ENCODE results near the gene STK25.
"Not testable (repeated sequence)": the region's sequence is repeated elsewhere in the genome, so short reads cannot be mapped to it uniquely, and the experiment has no call there.

The STK25 gene

DNA sequence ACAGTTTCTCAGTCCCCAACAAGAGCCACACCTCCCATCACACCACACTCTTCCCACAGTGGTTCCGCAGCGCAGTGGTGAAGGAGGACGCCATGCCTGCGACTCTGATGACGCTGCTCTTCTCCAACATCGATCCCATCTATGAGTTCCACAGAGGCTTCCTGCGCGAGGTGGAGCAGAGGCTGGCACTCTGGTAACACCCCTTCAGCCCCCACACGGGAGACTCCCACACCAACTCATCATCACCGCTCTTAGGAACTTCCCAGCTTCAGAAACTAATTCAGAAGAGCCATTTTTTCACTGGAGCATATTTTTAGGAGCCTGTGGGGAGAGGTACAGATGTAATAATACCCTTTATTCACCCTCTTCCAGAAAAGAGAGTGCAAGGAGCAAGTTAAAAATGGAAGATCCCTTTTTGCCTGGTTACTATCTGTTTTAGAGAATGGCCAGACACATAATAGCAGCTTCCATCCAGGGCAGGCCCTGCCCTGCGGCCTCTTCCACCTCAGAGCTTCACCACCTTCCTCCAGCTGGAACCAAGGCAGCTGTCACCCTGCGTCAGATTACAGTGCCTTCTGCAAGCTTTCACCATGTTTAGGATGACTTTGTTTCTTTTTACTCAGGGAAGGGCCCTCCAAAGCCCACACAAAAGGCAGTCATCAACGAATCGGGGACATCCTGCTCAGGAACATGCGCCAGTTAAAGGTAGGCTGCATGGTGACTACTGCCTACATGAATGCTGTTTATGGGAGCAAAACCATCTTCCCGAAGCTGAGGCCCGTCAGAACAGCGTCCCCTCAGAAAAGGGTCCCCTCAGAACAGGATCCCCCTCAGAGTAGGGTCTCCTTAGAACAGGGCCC, 44.9 kb downstream of the STK25 start:
- no peak for DNase-seq

DNA sequence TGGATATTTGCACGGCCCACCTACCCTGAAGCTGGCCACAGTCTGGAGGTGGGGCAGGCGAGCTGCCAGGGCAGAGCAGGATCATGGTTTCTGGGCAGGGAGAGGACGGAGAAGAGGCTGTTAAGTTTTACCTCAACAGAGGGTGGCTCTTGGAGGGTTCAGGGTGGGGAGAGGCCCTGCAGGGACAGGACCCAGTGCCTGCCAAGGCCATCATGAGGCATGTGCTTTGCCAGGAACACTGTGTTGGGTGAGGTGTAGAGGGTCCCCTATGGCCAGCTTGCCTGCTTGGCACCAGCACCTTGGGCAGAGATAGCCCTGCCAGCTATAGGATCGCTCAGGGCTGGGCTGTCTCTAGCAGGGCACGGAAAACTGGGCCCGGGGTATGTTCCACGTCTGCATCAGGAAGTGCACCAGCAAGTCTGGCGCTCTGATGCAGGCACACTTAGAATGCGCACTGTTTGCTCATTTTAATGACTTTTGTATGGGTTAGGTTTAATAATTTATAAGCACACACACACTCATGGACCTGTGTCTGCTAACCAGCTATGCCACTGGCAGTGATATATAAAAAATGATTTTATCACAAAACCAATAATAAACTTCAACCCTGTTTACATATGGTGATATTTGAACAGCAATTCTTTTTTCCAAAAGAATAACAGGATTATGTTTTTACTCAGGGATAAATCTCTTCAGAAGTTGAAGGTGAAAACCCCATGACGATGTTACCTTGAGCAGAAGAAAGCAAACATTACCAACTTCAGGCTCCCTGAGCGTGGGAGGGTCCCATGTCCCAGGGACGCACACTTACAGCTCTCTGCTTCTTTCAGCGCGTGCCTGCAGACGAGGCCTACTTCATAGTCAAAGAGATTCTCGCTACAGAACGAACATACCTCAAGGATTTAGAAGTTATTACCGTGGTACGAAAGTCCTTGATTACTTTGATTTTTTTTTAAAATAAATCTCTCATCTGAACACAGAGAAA, 46.4 kb downstream of the STK25 start:
- DNase-seq = no peak

DNA sequence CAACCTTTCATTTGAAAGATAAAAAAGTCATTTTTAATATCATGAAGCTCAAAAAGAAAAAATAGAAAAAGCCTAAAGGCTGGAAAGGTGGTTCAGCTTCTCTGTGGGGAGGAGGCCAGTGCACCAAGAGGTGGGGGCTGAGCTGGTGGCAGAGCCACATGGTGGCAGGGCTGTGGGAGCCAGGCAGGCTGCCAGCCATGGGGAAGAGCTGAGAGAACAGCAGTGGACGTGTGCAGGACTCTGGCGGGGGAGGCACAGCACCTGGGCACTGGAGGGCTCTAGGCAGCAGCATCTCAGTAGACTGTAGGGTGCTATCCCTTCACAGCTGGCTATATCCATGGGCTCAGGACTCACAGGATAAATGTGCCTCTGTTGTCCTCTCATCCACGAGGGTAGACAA, 47.8 kb downstream of the STK25 start:
- DNase-seq = no peak

DNA sequence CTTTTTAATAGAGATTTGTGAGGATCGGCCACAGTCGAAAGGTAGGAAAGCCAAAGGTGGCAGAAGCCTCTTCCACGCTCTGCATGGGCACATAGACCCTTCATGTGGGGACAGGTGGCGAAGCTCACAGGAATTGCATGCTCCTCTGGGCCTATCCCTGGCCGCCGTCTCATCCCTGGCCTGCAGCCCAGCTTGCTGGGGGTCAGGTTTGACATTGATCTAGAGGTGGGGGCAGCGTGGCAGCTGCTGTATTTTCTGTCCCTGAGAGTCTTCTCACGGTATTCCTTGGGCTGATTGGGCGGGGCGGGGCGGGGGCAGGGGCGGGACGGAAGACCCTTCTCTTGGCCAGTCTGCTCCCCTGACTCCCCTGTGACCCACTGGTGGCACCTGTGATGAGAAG, 48.9 kb downstream of the STK25 start:
- no peak for DNase-seq

DNA sequence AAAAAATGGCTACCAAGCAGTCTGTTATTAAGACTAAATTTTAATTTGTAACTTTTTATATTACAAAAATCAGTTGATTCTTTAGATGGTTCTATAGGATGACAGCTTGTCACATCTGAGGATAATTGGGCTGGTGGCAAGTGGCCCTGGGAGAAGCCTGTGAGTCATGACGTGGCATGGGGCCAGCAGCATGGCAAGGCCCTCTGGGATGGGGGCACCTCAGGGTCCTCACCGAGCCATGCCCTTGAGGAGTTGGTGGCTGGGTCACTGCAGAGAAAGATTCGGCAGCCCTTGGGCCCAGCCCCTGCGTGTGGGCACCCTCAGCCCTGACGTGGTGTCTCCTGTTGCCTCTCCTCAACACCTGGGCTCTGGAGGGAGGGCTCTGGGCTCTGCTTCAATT, 49.7 kb downstream of the STK25 start:
- DNase-seq = no peak

DNA sequence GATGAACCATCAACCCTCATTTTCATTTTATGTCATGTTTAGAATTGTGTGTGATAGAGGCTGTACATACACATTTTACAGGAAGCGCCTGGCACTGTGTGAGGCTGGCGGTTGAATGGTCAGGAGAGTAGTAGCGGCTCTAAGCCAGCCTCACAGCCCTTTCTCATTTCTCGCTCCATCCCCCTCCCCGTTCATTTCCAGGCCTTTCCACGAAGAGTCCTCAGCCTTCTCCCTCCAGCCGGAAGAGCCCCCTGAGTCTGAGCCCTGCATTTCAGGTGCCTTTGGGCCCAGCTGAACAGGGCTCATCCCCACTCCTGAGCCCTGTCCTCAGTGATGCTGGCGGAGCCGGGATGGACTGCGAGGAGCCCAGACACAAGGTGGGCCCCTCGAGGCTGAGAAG, 51.8 kb downstream of the STK25 start:
- DNase-seq = no peak

DNA sequence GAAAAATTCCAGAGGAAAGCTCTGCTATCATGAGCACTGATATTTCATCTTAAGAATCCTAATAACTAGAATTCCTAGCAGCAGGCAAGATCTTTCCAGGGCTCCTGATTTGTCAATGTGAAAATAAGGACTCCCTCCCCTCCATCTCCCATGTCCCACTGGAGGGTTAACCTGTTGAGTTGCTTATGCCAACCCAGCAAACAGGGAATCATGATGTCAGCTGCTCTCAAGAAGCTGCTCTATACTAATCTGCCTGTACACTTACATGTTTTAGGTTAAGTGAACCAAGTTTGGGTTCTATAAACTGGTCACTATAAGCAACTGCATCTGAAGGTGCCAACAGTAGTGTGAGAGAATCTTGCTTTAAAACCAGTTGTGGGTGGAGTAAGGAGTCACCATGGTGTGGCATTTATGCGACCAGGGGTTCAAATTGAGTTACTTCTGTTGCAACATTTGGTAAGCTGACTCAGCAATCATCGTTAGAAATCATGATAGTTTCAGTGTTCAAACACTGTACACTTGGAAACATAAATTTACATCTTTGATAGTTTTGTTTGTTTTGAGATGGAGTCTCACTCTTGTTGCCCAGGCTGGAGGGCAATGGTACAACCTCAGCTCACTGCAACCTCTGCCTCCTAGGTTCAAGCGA, 53.4 kb downstream of the STK25 start:
- no peak for DNase-seq

DNA sequence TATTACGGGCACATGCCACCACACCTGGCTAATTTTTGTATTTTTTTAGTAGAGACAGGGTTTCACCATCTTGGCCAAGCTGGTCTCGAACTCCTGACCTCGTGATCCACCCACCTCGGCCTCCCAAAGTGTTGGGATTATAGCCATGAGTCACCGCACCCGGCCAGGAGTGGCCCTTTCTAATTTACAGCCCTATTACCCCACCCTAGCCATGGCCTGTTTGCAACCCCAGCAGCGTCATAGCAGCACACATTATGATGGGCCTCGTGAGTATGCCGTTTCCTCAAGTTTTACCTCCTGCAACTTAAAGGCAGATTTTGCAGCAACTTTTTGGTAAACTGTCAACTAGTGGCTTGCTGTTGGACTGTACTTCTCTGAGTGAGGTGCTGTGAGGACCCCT, 54.5 kb downstream of the STK25 start:
- not testable (repeated sequence) for DNase-seq

DNA sequence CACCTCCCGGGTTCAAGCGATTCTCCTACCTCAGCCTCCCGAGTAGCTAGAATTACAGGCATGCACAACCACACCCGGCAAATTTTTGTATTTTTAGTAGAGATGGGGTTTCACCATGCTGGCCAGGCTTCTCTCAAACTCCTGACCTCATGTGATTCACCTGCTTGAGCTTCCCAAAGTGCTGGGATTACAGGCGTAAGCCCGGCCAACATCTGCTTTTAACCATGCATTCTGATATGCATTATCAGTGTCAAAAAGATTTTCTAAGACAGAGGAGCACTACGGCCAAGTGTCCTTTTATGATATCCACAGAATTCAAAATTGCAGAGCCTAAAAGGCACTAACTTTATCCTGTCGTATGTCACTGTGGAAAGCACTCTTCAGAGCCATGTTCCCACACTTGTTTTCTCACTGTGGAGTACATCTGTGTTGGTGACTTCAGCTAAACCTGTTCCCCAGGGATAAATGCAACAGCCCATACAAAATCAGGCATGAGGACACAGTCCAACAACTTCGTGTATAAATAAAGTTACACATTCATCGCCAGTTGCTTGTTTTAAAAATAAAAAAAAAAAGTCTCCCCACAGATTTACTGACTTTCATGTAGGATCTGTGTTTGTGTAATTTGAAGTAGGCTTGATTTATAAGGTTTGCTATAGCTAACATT, 56.4 kb downstream of the STK25 start:
- no peak for DNase-seq

DNA sequence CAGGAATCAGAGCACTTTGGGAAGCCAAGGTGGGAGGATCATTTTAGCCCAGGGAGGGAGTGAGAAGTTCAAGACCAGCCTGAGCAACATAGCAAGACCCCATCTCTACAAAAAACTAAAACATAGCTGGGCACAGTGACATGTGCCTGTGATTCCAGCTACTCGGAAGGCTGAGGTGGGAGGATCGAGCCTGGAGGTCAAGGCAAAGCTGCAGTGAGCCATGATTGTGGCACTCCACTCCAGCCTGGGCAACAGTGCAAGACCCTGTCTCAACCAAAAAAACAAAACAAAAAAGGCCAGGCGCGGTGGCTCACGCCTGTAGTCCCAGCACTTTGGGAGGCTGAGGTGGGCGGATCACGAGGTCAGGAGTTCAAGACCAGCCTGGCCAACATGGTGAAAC, 58.3 kb downstream of the STK25 start:
- not testable (repeated sequence) for DNase-seq

DNA sequence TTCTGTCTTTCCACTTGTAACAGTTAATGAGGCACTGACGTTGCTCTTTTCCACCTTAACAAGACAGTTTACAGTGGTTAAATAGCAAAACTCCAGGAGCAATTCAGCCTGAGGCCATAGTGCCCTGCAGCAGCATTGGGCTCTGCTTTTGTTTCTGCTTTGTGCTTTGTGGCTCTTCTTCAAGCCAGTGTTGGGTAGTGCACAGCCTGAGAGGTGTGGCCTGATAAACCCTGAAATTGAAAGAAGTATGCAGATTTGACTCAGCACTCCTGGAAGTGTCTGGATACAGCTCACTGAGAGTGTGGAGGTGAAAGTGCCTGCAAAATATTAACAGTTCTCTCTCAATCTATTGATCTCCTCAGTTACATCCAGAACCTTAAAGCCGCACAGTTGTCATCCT, 63.0 kb downstream of the STK25 start:
- no peak for DNase-seq

DNA sequence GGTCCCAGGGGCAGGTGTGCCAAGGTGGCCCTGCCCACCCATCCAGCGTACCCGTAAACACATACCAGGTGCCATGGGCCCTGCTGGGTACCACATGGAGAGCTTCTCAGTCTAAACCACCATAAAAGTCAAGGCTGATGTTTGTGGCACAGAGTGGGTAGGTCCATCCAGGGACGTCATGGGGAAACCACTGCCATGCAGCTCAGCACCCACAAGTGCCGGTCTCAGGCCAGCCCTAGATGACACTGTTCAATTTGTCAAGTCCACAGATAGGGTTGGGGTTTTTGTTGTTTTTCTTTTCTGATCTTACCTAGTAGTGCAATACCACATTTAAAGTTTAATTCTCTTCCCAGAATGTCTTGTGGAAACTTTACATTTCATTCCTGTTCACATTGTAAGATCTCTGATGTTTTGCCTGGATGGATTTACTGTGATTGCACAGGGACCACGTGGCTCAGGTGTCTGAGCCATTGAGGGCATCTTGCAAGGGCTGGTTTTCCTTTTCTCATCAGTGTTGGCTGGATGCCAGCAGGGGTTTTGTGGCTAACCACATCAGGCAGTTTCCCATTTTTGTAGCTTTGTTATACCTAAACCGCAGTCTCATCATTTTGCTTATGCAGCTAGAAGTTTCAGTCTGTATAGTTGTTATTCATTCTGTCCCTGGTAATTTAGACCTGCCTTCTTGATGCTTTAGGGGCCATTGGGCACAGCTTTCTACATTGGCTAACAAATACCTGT, 64.7 kb downstream of the STK25 start:
- peak; percentile 91 for DNase-seq

All from activated CD4-positive, alpha-beta T cell treated with anti-CD3 and anti-CD28 coated beads, Interleukin-2, amount 50 U/mL, for 1 hour (primary cell).